ACC112 (cell line): ENCODE results near the gene SLC2A13.
"Not testable (repeated sequence)": the region's sequence is repeated elsewhere in the genome, so short reads cannot be mapped to it uniquely, and the experiment has no call there.

Experiments used
- H2AFZ ChIP-seq: fragments of 200-600 bp; sonication (generic); one replicate; pipeline ENCODE4 v1.6.0; 2017; ENCODE audit warnings: antibody characterized with exemption, low read length; ENCODE audit not compliant: unreplicated experiment
- H3K27ac ChIP-seq: fragments of 200-600 bp; sonication (generic); 2 replicates; pipeline ENCODE4 v1.5.1; 2014; ENCODE audit warnings: low read depth, mild to moderate bottlenecking, antibody characterized with exemption, low read length, moderate library complexity
- H3K27me3 ChIP-seq: fragments of 200-600 bp; sonication (generic); 2 replicates; pipeline ENCODE4 v1.6.1; 2014; ENCODE audit warnings: mild to moderate bottlenecking, antibody characterized with exemption, low read length, moderate library complexity, mixed read lengths; ENCODE audit not compliant: insufficient read depth
- H3K36me3 ChIP-seq: fragments of 200-600 bp; sonication (generic); 2 replicates; pipeline ENCODE4 v1.6.1; 2016; ENCODE audit warnings: mild to moderate bottlenecking, antibody characterized with exemption, low read length, moderate library complexity, mixed read lengths; ENCODE audit not compliant: insufficient read depth
- H3K4me1 ChIP-seq: fragments of 200-600 bp; sonication (generic); one replicate; pipeline ENCODE4 v1.6.1; 2016; ENCODE audit warnings: low read length, mixed read lengths; ENCODE audit not compliant: insufficient read depth, unreplicated experiment, control insufficient read depth
- H3K4me3 ChIP-seq: fragments of 200-600 bp; sonication (generic); 2 replicates; pipeline ENCODE4 v1.5.1; 2014; ENCODE audit warnings: mild to moderate bottlenecking, low read depth, low read length
- H3K79me2 ChIP-seq: fragments of 200-600 bp; sonication (generic); one replicate; pipeline ENCODE4 v1.6.0; 2016; ENCODE audit warnings: low read length; ENCODE audit not compliant: control insufficient read depth, unreplicated experiment, insufficient read depth

Gene SLC2A13

GRCh38 chr12:40038619-40039018, 67.3 kb downstream of the SLC2A13 start:
- Histone ChIP-seq H2AFZ (no peak overlapping the region), H3K4me1 (peaks cover 5% of the 10 kb centered on the region), H3K27ac (no peak overlapping the region), H3K36me3 (no peaks in the 10 kb centered on the region), H3K27me3 (no peaks in the 10 kb centered on the region), H3K79me2 (no peaks in the 10 kb centered on the region), H3K4me3 (no peak overlapping the region)

- Histone ChIP-seq H3K4me1 (peaks cover 5% of the 10 kb centered on the region), H3K27ac (no peak overlapping the region), H2AFZ (no peak overlapping the region), H3K36me3 (no peaks in the 10 kb centered on the region), H3K4me3 (no peak overlapping the region), H3K27me3 (no peaks in the 10 kb centered on the region), H3K79me2 (no peaks in the 10 kb centered on the region)
Observed at GRCh38 chr12:40034712-40035111, 71.2 kb downstream of the SLC2A13 start.

DNA sequence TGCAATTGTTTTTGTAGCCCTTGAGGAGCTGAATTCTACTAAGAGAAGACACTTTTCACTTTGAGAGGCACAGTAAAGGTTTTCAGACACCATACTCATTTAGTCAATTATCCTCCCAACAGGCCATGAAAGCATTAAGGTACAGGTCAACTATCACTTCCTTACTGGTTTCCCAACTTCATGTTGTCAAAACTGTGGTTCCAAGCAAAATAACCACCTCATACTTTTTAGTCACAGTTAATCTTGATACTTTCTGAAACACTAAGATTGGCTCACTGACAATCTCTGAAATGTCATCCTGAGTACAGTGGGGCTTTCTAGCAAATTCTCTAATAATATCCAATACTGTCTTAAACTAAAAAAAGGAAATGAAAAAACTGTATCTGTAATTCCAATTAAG, 71.7 kb downstream of the SLC2A13 start:
- no peak overlapping the region for H2AFZ ChIP-seq
- H3K27me3 ChIP-seq, result no peaks in the 10 kb centered on the region
- H3K27ac ChIP-seq, result no peak overlapping the region
- H3K36me3 ChIP-seq, result no peaks in the 10 kb centered on the region
- H3K4me3 ChIP-seq, result no peak overlapping the region
- H3K4me1 ChIP-seq, result peaks cover 5% of the 10 kb centered on the region
- H3K79me2 ChIP-seq, result no peaks in the 10 kb centered on the region

DNA sequence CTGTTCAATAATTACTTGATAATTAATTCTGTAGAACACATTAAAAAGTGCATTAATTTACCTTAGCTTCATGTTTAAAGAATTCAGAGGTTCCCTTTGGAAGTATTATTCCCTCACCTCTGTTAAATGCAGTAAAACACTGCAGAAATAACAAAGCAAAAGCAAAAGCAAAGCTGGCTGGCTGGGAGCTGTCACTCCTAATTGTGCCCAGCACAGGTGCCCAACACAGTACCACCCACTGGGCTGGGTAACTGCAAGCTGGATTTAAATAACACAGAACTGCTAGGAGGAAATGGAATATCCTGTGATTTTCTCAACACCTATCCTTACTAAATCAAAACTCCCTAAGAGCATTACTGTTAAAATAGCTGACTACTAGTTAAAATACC, 72.6 kb downstream of the SLC2A13 start:
- no peaks in the 10 kb centered on the region for H3K27me3 ChIP-seq
- no peak overlapping the region for H2AFZ ChIP-seq
- no peaks in the 10 kb centered on the region for H3K79me2 ChIP-seq
- H3K36me3 ChIP-seq, result no peaks in the 10 kb centered on the region
- H3K27ac ChIP-seq, result no peak overlapping the region
- no peak overlapping the region for H3K4me3 ChIP-seq
- peaks cover 5% of the 10 kb centered on the region for H3K4me1 ChIP-seq

DNA sequence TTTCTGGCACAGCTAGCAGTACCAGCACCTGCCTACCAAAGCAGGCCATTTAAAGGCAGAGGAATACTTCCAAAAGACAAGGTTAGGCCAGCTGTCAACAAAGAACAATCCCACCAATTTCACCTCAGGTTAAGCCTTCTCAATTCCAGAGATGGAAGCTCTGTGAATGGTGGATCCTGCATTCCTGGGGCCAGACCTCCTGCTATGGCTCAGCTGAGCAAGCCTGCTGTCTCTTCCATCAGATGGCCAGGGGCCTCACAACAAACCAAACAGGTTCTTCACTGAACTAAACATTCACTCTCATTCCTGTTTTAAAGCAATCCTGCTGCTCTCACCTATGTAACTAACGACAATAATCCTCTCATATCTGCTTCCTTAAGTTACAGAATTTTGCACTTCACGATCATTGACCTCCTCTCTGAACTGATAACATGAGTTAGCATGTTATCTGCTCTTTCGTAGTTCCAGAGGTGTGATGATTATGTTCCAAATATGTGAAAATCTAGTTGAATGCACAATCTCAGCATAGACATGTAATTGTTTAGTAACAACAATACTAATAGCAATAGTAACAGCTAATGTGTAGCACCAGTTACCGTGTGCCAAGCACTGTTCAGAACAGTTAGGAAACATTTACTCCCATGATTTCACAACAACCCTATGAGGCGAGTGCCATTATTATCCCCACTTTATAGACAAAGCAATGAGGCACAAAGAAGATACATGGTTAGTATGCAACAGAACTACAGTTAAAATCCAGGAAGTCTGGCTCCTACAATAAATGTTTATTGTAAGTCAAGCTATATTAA, 73.2 kb downstream of the SLC2A13 start:
- H3K36me3 ChIP-seq, result no peaks in the 10 kb centered on the region
- no peak overlapping the region for H3K4me3 ChIP-seq
- no peaks in the 10 kb centered on the region for H3K27me3 ChIP-seq
- no peak overlapping the region for H3K27ac ChIP-seq
- H3K4me1 ChIP-seq, result peaks cover 5% of the 10 kb centered on the region
- H3K79me2 ChIP-seq, result no peaks in the 10 kb centered on the region
- no peak overlapping the region for H2AFZ ChIP-seq

DNA sequence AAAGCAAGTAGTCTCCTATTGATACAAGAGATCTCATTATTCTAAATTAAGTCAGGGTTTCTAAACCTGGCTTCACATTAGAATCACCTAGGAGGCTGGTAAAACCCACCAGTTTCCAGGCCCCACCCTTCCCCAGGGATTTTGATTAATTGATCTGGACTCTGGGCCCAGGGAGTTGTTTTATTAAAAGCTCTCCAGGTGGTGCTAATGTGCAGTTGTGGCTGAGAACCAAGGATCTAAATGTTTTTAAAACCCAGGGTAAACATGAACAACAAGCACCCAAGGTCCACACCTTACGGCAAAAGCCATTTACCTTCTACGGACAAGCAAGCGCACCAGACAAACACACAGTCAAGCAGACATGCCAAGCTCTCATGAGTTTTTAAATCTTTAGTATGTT, 73.9 kb downstream of the SLC2A13 start:
- Histone ChIP-seq H3K27me3 (no peaks in the 10 kb centered on the region), H3K36me3 (no peaks in the 10 kb centered on the region), H3K4me1 (peaks cover 5% of the 10 kb centered on the region), H2AFZ (no peak overlapping the region), H3K4me3 (no peak overlapping the region), H3K79me2 (no peaks in the 10 kb centered on the region), H3K27ac (no peak overlapping the region)

DNA sequence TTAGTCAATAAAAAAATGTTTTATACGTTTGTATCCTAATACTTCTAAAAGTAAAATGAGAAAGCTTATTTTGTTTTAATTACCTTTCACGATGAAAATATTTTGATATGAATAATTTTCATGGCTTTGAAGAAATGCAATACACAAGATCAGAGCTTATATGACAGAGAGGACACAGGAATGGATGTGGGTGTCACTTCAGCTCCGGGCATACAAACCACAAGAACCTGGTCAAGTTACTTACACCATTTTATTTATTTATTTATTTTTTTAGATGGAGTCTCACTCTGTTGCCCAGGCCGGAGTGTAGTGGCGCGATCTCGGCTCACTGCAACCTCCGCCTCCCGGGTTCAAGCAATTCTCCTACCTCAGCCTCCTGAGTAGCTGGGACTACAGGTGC, 74.9 kb downstream of the SLC2A13 start:
- not testable (repeated sequence) for H3K36me3 ChIP-seq, H3K27ac ChIP-seq

DNA sequence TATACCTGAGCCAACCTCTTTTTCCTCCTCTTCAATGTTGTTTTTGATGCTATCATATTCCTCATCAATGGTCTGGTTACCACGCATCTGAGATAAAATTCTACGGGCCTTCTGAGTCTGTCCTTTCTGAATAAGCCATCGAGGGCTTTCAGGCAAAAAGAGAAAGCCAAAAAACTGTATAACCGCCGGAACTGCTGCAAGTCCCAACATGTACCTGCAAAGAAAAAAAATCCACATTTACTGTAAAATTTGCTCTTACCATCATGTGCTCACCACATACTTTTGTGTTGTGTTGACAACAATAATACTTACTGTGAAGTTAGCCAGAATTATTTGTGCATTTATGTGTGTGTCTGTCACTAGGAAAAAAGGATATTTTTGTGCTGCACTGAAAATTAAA, 77.6 kb downstream of the SLC2A13 start:
- Histone ChIP-seq H3K4me1 (no peaks in the 10 kb centered on the region), H3K36me3 (no peaks in the 10 kb centered on the region), H3K27me3 (no peaks in the 10 kb centered on the region), H2AFZ (no peak overlapping the region), H3K79me2 (no peaks in the 10 kb centered on the region), H3K27ac (no peak overlapping the region), H3K4me3 (no peak overlapping the region)

More for the DNA sequence above, 74.9 kb downstream of the SLC2A13 start:
- not testable (repeated sequence) for H2AFZ ChIP-seq, H3K79me2 ChIP-seq, H3K4me3 ChIP-seq, H3K27me3 ChIP-seq, H3K4me1 ChIP-seq

GRCh38 chr12:40022850-40023249, 83.0 kb downstream of the SLC2A13 start:
- no peak overlapping the region for H3K4me3 ChIP-seq
- no peak overlapping the region for H2AFZ ChIP-seq
- H3K4me1 ChIP-seq, result no peaks in the 10 kb centered on the region
- no peaks in the 10 kb centered on the region for H3K27me3 ChIP-seq
- no peaks in the 10 kb centered on the region for H3K36me3 ChIP-seq
- no peak overlapping the region for H3K27ac ChIP-seq
- H3K79me2 ChIP-seq, result no peaks in the 10 kb centered on the region

DNA sequence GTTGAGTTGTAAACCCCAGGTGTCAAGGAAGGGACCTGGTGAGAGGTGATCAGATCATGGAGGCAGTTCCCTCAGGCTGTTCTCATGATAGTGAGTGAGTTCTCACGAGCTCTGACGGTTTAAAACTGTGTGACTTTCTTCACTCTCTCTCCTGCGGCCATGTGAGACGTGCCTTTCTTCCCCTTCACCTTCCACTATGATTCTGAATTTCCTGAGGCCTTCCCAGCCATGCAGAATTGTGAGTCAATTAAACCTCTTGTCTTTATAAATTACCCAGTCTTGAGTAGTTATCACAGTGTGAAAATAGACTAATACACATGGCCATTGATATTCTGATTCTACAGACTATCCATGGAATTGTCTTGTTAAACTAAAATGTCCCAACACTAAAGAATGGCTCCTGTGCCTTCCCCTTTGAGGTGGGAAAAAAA, 85.6 kb downstream of the SLC2A13 start:
- no peaks in the 10 kb centered on the region for H3K79me2 ChIP-seq
- H3K36me3 ChIP-seq, result no peaks in the 10 kb centered on the region
- no peak overlapping the region for H2AFZ ChIP-seq
- no peak overlapping the region for H3K27ac ChIP-seq
- no peak overlapping the region for H3K4me3 ChIP-seq
- H3K4me1 ChIP-seq, result peaks cover 22% of the 10 kb centered on the region
- H3K27me3 ChIP-seq, result no peaks in the 10 kb centered on the region

DNA sequence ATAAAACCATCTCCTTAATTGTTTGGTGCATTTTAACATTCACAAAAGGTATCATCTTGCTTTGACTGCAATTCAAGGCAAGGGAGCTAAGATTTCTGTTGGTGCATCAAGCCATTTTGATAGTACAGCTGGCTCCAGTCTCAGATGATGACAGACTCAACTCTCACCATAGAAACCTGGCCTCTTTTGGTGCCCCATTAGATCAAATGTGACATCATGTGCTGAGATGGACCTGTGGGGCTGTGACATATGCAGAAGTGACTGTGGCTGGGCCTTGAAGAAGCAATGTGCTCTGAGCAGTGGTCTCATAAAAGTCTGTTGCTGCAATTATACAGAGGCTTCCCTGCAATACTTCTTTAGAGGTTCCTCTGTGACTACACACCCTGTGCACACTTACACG, 88.4 kb downstream of the SLC2A13 start:
- Histone ChIP-seq H3K27ac (peak overlapping the region; percentile 68), H3K36me3 (no peaks in the 10 kb centered on the region), H3K4me3 (no peak overlapping the region), H2AFZ (peak overlapping the region; percentile 21), H3K4me1 (peaks cover 30% of the 10 kb centered on the region), H3K27me3 (no peaks in the 10 kb centered on the region), H3K79me2 (no peaks in the 10 kb centered on the region)
